Measurements from ENCODE around the gene ATMIN.

GRCh38 chr16:81000873-81001272, 34.8 kb upstream of the ATMIN start:
- TF ChIP-seq CEBPB (IDR thresholded peaks at IDR 0.05; ENCODE audit: borderline replicate concordance in 1 of 2, low read depth in 2 of 2, low read length in 2 of 2) (no peak), ATF3 (IDR thresholded peaks at IDR 0.05; ENCODE audit: borderline replicate concordance, extremely low read depth, low read depth, low read length) (no peak), GABPA (IDR thresholded peaks at IDR 0.05; ENCODE audit: low read depth) (no peak)
